Muscle of leg (tissue), 11 donors: Measurements from ENCODE around the gene ZNF33B. TPM values are rescaled to one million over a fixed set of nuclear protein-coding genes. Genes with fewer than 3 reads are reported as not detected.

Experiments used
- DNase-seq: peaks from one replicate; pipeline ENCODE4 v3.0.0; 2013
- H3K27ac ChIP-seq: one replicate; pipeline ENCODE4 v1.5.1; 2013; ENCODE audit warnings: mild to moderate bottlenecking, low read length, control low read depth
- H3K27me3 ChIP-seq: one replicate; pipeline ENCODE4 v1.6.1; 2013; ENCODE audit warnings: low read length; ENCODE audit not compliant: control insufficient read depth, insufficient read depth
- H3K36me3 ChIP-seq: one replicate; pipeline ENCODE4 v1.6.1; 2013; ENCODE audit warnings: low read length; ENCODE audit not compliant: control insufficient read depth, insufficient read depth
- H3K4me1 ChIP-seq: one replicate; pipeline ENCODE4 v1.6.1; 2013; ENCODE audit warnings: low read length; ENCODE audit not compliant: control insufficient read depth, insufficient read depth
- H3K4me3 ChIP-seq: one replicate; pipeline ENCODE4 v1.5.1; 2013; ENCODE audit warnings: low read length, control low read depth
- H3K9me3 ChIP-seq: replicated peaks from 2 replicates; pipeline ENCODE4 v1.6.1; 2013; ENCODE audit warnings: low read depth, low read length; ENCODE audit not compliant: control insufficient read depth
- WGBS: methylation state at CpG from one replicate; pipeline ENCODE4 v1.1.5; 2013; ENCODE audit warnings: missing lambda C conversion rate; ENCODE audit not compliant: insufficient coverage; 5-methylcytosine and 5-hydroxymethylcytosine counted together
- polyA plus RNA-seq, 8 donors: library from polyadenylated mRNA; unstranded; fragments of 120-200 nt; gene quantifications; one replicate each; pipeline versions ENCODE4 v1.2.1 to v1.2.3, GENCODE V29; 2013; ENCODE audit warnings: inconsistent platforms in 1 of 8, low replicate concordance in 1 of 8; ENCODE audit not compliant: insufficient read length in 8 of 8, insufficient read depth in 1 of 8
- total RNA-seq: library from RNA; stranded (reverse); fragments of 120-200 nt; gene quantifications from one replicate; pipeline ENCODE4 v1.2.4, GENCODE V29; 2013

The ZNF33B gene
- total and polyA plus RNA-seq, 9 donors, result 11.7 to 17.1 (median 13.7) TPM

GRCh38 chr10:42646687-42647640 is 8.6 kb upstream of the ZNF33B start:
- no peak for DNase-seq
- Histone ChIP-seq H3K27me3 (no peaks in the 10 kb centered on the region), H3K4me1 (no peaks in the 10 kb centered on the region), H3K27ac (no peak overlapping the region), H3K9me3 (no peaks in the 10 kb centered on the region), H3K4me3 (no peak overlapping the region), H3K36me3 (no peaks in the 10 kb centered on the region)
- WGBS, result 67% methylated on average over 3 of the region's 11 CpGs

- no peaks in the 10 kb centered on the region for H3K4me1 ChIP-seq
- H3K9me3 ChIP-seq, result no peaks in the 10 kb centered on the region
- 78% methylated on average over 1 of the region's 4 CpGs for WGBS
- H3K27ac ChIP-seq, result no peak overlapping the region
- no peak overlapping the region for H3K4me3 ChIP-seq
- no peaks in the 10 kb centered on the region for H3K27me3 ChIP-seq
- no peaks in the 10 kb centered on the region for H3K36me3 ChIP-seq
- DNase-seq, result no peak
Measured at GRCh38 chr10:42646214-42646613, 7.8 kb upstream of the ZNF33B start.

DNA sequence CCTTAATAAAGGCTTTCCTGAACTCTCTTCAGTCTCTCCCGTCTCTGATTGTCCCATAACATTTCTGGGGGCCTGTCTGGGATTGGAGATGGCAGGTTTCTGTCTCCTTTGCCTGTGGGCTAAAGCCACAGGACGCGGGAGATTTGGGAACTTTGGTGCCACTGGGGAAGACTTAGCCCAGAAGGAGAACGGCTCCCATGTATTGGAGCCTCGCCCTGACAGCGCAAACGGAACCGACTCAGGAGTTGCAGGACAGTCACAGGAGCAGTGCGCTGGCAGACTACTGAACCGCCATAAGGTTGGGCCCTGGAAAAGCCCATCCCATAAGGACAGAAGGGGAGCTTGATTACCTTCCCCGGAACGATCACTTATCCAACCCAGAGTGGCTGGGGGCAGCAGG is 7.1 kb upstream of the ZNF33B start:
- Histone ChIP-seq H3K4me3 (no peak overlapping the region), H3K9me3 (no peaks in the 10 kb centered on the region), H3K27me3 (no peaks in the 10 kb centered on the region), H3K27ac (no peak overlapping the region), H3K36me3 (no peaks in the 10 kb centered on the region), H3K4me1 (no peaks in the 10 kb centered on the region)
- DNase-seq, result no peak
- 86% methylated on average over 11 of the region's 12 CpGs for WGBS

- Histone ChIP-seq H3K4me3 (no peak overlapping the region), H3K27ac (no peak overlapping the region), H3K4me1 (no peaks in the 10 kb centered on the region), H3K27me3 (no peaks in the 10 kb centered on the region), H3K9me3 (no peaks in the 10 kb centered on the region), H3K36me3 (no peaks in the 10 kb centered on the region)
- no CpG with 5 or more reads among the region's 4 CpGs for WGBS
- no peak for DNase-seq
Measured at GRCh38 chr10:42645103-42645502, 6.7 kb upstream of the ZNF33B start.

DNA sequence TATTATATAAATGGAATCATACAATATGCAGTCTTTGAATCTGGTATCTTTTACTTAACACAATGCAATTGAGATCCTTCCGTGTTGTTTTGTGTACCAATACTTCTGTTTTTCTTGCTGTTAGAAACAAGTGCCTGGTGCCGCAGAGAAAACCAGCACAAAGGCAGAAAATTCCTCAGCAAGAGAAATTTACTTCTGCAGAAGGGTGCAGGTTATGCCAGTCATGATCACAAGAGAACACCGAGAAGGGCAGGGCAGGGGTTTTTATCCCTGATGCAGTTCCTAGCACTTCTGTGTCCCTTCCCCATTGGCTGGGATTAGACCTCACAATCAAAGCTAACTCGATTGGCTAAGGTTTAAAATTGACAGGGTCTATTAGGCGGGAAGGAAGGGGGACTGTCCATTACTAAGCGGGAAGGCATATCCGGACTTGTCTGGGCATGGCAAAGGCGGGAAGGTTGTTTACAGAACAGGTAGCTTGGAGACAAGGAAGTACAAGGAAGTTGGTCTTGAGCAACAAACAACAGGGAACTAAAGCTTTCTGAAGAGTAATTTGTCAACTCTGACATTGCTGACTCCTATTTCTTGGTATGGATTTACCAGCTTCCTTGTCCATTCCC is 2.4 kb upstream of the ZNF33B start:
- H3K27ac ChIP-seq, result no peak overlapping the region
- no peak overlapping the region for H3K4me3 ChIP-seq
- H3K4me1 ChIP-seq, result peaks cover 3% of the 10 kb centered on the region
- no peaks in the 10 kb centered on the region for H3K36me3 ChIP-seq
- no peaks in the 10 kb centered on the region for H3K9me3 ChIP-seq
- 81% methylated on average over 6 of the region's 8 CpGs for WGBS
- no peak for DNase-seq
- no peaks in the 10 kb centered on the region for H3K27me3 ChIP-seq

DNA sequence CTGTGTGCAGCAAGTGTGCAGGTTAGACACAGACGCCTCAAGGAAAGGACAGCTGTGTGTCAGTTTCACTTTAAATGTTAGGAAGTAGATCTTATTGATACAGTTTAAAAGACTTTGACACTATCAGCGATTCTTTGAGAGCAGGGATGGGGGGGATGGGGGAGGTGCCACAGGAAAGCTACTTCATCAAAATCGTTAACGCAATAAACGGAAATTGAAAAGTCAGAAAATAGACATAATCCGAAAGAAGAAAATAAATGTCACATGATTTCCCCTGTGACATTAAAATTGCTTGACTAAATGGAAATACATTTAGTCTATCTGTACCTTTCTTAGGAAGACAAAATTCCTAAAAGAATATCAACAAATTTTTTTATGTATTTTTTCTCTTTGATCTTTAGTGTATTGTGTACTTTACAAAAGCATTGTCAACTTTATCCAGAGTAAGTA is 476 bp upstream of the ZNF33B start:
- H3K27ac ChIP-seq, result peak overlapping the region; percentile 93
- no CpG with 5 or more reads among the region's 6 CpGs for WGBS
- no peaks in the 10 kb centered on the region for H3K36me3 ChIP-seq
- peak overlapping the region; percentile 92 for H3K4me3 ChIP-seq
- no peak for DNase-seq
- no peaks in the 10 kb centered on the region for H3K9me3 ChIP-seq
- peaks cover 3% of the 10 kb centered on the region for H3K4me1 ChIP-seq
- no peaks in the 10 kb centered on the region for H3K27me3 ChIP-seq

GRCh38 chr10:42637648-42638054 is 719 bp downstream of the ZNF33B start:
- Histone ChIP-seq H3K9me3 (no peaks in the 10 kb centered on the region), H3K27ac (peak overlapping the region; percentile 93), H3K4me3 (peak overlapping the region; percentile 92), H3K4me1 (peaks cover 3% of the 10 kb centered on the region), H3K36me3 (no peaks in the 10 kb centered on the region), H3K27me3 (no peaks in the 10 kb centered on the region)
- WGBS, result 25% methylated on average over 6 of the region's 10 CpGs
- no peak for DNase-seq

DNA sequence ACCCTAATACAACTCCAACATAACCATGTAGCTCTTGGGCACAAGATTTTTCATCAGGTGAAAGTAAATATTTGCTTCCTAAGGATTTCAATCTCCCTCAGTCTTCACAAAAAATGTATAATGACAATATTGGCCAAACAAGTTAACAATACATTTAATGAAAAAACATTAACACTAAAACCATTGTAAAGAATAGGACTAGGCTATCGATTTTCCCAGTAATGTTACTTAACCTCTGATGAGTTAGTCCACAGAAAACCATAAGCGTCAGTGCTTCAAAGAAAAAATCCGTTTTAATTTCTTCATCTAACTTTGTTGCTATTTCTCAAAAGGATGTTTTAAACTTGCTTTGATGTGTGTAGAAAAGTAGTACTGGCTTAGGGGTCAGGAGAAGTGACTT is 1.2 kb downstream of the ZNF33B start:
- Histone ChIP-seq H3K36me3 (no peaks in the 10 kb centered on the region), H3K9me3 (no peaks in the 10 kb centered on the region), H3K4me3 (no peak overlapping the region), H3K27ac (no peak overlapping the region), H3K27me3 (no peaks in the 10 kb centered on the region), H3K4me1 (peaks cover 3% of the 10 kb centered on the region)
- WGBS, result no CpG with 5 or more reads among the region's 3 CpGs
- DNase-seq, result no peak

DNA sequence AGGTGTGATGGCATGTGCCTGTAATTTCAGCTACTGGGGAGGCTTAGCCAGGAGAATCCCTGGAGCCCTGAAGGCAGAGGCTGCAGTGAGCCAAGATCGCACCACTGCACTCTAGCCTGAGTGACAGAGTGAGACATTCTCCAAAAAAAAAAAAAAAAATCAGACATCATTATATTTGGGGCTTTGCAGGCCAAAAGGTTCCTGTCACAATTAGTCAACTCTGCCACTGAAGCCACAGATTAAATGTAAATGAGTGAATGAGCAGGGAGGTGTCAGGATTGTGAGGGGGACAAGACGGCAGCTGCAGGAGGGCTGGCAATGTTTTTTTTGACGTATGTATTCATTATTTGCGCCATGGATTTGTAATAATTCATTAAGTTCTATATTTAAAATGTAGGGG is 3.3 kb downstream of the ZNF33B start:
- WGBS, result no CpG with 5 or more reads among the region's 4 CpGs

GRCh38 chr10:42632564-42632963 is 5.8 kb downstream of the ZNF33B start:
- peaks cover 10% of the 10 kb centered on the region for H3K36me3 ChIP-seq
- no peak overlapping the region for H3K27ac ChIP-seq
- whole genome bisulfite sequencing, result 100% methylated on average over 1 of the region's 3 CpGs

More for the DNA sequence above, 3.3 kb downstream of the ZNF33B start:
- no peak overlapping the region for H3K4me3 ChIP-seq
- peaks cover 3% of the 10 kb centered on the region for H3K4me1 ChIP-seq
- DNase-seq, result no peak
- H3K27ac ChIP-seq, result no peak overlapping the region
- no peaks in the 10 kb centered on the region for H3K9me3 ChIP-seq
- H3K27me3 ChIP-seq, result no peaks in the 10 kb centered on the region
- H3K36me3 ChIP-seq, result peaks cover 10% of the 10 kb centered on the region

More at GRCh38 chr10:42632564-42632963, 5.8 kb downstream of the ZNF33B start:
- Histone ChIP-seq H3K4me3 (no peak overlapping the region), H3K9me3 (no peaks in the 10 kb centered on the region), H3K4me1 (peaks cover 1% of the 10 kb centered on the region), H3K27me3 (no peaks in the 10 kb centered on the region)
- DNase-seq, result no peak
